NCI-H345 treated with DMSO at 0.1 percent for 48 hours (cell line): ENCODE results near the gene SUGT1.
"Not testable (repeated sequence)": the region's sequence is repeated elsewhere in the genome, so short reads cannot be mapped to it uniquely, and the experiment has no call there.

Experiments
- DNase-seq: peaks from one replicate; lab custom pipeline; 2025; ENCODE audit not compliant: unreplicated experiment; lab: John Stamatoyannopoulos, UW

SUGT1 gene

DNA sequence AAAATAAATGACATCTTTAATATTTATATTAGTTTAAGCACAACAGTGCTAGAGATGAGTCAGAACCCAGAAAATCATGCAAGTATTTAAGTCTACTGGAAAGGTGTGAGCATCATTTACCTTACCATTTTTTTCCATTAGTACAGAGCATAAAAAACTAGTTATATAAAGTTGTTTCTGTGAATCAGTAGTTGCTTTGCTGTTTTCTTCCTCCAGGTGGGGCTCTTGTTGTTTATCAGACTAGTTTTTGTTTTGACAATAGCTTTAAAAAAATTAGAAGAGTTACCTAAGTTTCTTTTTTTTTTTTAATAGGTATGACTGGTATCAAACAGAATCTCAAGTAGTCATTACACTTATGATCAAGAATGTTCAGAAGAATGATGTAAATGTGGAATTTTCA is 12.7 kb downstream of the SUGT1 start:
- no peak for DNase-seq

DNA sequence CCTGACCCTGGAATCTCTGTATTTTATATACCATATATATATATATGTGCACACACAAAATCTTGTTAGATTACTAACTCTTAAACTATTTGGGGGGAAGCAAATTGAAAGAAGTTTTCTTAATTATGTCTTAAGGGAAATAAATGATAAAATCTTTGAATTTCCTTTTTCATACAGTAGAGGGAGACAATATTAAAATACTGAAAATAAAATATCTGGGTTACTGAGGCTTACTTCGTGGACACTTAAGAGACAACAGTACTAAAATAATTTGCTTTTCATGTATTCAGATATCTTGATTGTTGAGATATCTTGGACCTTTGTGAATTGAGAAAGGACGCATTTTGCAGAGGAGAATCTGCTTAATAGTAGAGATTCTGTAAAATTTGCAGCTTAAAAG is 17.0 kb downstream of the SUGT1 start:
- DNase-seq, result no peak

DNA sequence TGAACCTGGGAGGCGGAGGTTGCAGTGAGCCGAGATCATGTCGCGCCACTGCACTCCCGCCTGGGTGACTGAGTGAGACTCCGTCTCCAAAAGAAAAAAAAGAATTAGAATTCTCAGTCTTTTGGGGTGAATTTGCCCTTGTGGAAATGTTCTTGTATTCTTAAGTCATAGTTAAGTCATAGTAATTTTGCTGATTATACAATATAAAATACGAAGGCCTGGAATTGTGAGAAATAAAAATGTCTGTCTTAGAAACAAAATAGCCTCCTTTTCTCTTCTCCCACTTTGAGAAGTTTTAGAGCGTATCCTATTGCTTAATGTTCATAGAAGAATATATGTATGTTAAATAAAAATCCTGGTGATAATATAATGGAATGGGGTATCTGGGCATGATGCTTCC is 18.1 kb downstream of the SUGT1 start:
- DNase-seq, result no peak

DNA sequence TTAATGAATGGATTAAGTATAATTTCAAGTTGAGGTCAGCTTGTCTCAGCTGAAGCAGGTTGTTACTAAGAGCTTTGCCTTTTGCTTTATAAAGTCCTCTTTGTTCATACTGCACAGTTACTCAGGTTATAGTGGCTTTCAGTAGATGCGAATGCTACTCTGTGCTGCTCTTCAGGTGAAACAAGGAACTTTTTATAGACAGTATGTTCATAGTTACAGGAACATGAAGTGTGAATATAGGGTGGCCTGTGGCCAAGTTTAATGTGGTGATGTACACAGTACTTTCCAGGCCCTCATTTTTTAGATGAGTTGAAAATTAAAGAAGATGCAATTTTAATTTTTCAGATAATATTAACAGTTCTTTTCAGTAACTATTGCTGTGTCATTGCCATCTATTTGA is 20.8 kb downstream of the SUGT1 start:
- no peak for DNase-seq

DNA sequence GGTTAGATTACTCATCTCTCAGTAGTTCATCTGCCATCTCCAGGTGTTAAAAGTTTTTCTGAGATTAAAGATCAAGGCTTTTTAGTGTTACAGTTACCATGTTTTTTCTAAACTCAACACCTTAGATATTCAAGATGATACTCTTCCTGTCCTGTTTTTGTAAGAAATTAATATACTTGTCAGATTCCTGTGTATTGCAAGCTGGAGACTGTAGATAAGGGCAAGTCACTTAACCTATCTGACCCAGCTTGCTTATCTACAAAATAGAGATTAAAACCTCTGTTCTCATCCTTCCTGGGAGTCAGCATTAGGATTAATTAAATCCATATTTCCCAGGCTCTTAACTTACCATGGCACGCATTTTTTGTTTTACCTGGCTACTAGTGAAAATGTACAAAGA is 25.2 kb downstream of the SUGT1 start:
- no peak for DNase-seq

DNA sequence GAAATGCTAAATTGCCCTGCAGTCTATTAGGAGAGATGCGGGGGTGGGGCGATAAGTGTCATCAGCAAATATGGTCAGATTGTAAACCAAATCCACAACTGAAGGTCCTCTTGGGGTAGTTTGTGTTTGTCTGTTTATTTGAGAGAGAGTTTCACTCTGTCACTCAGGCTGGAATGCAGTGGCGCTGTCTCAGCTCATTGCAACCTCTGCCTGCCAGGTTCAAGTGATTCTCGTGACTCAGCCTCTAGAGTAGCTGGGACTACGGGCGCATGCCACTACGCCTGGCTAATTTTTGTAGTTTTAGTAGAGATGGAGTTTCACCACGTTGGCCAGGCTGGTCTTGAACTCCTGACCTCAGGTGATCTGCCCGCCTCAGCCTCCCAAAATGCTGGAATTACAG is 33.2 kb downstream of the SUGT1 start:
- DNase-seq, result not testable (repeated sequence)

DNA sequence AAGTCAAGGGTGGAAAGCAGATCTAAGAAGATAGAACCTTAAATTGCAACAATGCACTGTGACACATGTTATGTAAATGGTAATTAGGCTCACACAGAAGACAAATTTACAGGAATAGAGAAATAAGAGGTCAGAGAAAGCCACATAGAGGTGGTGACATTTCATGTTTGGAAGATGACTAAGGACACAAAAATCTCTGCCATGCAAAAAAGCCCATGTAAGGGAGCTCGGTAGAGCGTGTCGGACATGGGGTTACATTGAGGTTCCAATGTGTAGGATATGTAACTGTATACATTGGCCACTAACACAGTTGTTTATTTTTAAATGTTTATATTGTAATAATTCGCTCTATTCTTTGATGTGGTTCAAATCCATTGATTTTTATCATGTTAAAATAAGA is 33.7 kb downstream of the SUGT1 start:
- no peak for DNase-seq

DNA sequence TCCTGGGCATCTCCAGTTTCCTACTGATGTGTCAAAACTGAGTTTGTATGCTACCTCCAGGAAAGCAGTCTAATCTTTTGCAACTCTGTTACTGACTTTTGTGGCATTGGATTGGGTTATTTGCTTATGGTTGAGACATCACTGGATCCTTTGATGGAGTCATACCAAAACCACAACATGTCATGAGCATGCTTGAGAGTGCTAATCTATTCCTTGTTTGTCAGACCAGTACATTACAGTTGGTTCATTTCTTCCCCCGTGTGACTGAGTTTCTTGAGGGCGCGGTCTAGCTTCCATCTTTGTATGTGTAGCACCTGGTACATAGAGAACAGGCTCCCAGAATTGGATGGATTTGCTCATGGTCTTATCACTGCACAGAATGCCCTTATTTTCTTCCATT is 43.2 kb downstream of the SUGT1 start:
- DNase-seq, result no peak

DNA sequence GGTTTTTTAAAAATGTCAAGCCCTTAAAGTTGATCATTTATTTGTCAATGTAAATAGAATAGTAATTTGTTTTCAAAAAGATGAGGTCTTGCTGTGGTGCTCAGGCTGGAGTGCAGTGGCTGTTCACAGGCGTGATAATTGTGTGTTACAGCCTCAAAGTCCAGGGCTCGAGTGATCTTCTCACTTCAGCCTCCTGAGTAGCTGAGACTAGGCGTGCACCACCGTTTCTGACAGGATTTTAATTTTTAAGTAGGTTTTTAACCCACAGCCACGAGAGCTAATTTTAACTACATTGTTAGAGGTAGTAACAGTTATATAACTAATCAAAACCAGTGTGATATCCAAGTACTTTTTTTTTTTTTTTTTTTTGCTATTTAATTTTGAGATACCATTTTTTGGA is 43.9 kb downstream of the SUGT1 start:
- no peak for DNase-seq

DNA sequence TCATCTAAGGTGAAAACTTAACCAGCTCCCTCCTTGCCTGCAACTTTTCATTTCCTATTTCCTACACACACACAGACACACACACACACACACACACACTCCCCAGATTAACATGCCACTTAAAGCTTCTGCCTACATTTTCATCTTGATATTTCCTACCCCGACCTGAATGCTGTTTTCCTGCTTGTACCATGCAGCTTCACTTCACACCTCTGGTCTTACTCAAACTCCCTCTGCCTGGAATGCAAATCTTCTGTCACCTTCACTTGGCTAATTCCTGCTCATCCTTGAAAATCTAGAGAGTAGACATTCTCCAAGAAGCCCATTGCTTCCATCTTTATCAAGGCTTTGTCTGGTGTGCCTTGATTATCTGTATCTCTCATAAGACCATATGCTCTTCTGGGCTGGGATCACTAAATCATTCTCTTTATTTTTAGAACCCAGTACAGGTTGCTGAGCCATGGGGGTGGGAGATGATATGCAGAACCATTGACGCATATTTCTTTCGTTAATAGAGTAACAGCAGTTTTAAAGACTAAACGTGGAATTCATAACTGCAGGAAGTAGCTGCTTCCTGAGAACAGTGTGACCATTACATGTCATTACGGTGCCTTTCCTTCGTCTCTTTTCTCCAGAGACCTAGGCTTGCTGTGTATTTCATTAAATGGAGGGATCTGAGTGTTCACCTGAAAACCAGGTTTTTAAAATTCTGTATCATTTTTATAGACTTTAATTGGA is 49.3 kb downstream of the SUGT1 start:
- no peak for DNase-seq

DNA sequence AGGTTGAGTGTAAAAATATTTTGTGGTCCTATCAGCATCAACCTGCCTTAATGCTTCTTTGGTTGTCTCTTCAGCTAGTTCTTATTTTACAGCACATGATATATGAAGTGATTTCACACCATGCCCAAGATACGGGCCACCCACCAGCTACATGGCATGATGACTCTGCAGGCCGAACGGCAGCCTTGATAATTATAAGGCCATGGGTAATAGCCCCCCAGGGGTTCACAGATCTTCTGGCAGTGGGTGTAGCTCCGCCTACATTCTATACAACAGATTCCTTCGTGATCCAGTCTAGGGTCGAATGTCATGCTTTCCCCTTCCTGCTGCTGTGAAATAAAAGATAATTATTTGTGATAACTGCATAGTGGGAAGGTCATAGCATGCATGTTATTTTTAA is 50.8 kb downstream of the SUGT1 start:
- DNase-seq, result no peak

DNA sequence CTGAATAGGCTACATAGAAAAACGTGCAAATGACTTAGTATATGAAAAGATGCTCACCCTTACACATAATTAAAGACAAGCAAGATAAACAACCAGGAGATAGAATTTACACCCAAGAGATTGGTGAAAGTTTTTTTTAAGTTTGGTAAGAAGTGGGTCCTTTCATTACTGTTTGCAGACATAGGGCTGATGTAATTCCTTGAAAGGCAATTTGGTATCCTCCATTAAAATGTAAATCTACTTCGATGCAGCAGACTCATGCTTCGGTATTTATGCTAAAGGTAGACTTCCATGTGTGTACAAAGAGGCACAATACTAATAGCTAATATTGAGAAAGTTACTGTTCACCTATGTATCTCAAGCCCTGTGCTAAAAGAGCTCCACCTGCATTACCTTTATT is 53.4 kb downstream of the SUGT1 start:
- DNase-seq, result no peak

DNA sequence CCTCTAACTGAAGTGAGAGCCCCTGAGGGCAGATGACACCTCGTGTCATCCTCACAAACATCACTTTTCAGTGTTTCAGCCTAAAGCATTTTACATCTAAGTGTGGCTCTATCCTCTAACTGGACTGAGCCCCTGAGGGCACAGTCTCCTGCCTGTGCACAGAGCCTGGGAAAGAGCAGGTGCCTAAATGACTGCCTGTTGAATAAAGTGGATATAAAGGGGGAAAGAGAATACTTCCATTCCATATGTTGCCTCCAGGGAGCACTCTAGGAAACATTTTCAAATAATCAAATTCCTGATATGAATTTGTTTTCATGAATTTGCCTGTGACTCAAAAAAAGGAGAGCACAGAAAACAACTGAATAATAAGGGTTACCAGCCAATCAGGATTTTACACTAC is 54.7 kb downstream of the SUGT1 start:
- no peak for DNase-seq

DNA sequence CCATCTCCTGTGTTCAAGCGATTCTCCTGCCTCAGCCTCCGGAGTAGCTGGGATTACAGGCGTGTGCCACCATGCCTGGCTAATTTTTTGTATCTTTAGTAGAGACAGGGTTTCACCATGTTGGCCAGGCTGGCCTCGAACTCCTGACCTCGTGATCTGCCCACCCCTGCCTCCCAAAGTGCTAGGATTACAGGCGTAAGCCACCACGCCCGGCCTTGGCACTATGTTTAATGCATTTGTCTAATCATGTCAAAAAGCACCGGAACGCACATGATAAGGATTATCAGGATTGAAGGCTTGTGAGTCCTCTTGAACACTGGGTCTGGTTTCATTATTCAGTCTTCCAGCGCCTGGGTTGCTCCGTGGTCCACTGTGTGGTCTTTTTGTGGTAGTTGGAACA is 55.6 kb downstream of the SUGT1 start:
- not testable (repeated sequence) for DNase-seq

DNA sequence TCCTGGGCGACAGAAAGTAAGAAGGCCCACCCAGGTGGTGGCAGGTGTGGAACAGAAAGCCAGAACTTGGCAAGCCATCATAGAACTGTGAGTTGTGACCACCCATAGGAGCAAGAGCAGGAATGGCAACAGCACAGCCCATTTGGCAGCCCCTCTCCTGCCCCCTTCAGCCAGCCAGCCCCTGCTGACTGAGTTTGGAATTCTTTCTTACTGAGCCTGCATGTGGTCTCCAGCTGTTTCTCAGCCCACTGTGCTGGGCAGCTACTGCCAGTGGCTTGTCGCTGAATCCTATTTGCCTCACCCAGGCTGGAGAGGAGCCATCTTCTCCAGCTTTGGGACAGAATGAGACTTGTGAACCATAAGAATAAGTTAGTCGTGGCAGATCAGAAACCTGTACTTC is 58.6 kb downstream of the SUGT1 start:
- no peak for DNase-seq

DNA sequence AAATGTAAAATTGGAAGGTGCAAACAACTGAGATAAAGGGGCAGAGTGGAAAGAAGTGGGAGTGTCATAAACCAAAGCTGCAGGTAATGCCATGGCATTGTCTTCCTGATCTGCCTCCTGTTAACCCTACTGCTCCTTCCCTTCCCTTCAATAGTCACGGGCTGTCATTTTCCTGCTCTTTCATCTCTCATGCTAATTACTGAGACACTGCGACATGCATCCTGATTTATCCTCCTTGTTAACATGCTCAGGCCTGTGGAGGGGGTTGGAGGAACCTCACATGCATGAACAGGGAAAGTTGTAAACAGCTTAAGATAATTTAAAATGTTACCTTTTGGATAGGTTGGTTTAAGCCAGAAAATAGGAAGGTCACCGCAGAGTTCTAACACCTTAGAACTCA is 59.7 kb downstream of the SUGT1 start:
- no peak for DNase-seq

DNA sequence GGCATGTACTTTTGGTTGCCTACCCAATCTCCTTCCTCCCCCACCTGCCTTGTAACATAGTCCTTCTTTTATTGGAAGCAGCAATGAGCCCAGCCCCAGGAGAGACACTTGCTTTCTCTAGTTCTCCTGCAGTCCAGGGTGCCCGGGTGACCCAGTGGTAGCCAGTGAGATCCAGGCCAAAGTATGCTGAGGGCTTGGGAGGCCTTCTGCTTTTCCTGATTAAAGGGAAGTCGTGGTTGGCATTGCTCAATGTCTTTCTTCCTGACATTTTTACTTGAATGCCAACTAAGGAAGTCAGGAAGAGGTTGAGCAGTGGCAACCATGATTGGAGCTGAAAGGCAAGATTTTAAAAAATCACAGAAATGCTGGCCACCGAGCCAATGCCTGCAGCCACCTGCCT is 61.3 kb downstream of the SUGT1 start:
- no peak for DNase-seq

DNA sequence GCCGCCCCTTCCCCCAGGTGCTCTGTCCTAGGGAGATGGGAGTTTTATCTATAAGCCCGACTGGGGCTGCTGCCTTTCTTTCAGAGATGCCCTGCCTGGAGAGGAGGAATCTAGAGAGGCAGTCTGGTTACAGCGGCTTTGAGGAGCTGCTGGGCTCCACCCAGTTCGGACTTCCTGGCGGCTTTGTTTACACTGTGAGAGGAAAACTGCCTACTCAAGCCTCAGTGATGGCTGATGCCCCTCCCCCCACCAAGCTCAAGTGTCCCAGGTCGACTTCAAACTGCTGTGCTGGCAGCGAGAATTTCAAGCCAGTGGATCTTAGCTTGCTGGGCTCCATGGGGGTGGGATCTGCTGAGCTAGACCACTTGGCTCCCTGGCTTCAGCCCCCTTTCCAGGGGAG is 68.3 kb downstream of the SUGT1 start:
- DNase-seq, result not testable (repeated sequence)

DNA sequence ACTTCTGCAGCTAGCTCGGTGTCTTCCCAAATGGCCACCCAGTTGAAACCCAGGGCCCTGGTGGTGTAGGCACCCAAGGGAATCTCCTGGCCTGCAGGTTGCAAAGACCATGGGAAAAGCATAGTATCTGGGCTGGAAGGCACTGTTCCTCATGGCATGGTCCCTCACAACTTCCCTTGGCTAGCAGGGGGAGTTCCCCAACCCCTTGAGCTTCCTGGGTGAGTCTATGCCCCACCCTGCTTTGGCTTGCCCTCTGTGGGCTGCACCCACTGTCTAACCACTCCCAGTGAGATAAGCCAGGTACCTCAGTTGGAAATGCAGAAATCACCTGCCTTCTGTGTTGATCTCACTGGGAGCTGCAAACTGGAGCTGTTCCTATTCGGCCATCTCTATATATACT is 68.7 kb downstream of the SUGT1 start:
- not testable (repeated sequence) for DNase-seq

DNA sequence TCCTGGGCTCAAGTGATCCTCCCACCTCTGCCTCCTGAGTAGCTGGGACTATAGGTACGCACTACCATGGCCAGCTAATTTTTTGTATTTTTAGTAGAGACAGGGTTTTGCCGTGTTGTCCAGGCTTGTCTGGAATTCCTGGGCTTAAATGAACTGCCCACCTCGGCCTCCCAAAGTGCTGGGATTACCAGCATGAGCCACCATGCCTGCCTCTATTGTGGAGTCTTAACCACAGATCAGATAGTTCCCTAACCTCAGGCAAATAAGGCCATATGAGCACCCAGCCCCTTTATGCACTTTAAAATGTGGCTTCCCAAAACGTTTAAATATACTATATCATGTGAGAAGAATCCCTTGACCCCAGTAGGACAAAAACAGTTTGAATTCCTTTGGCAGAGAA is 70.5 kb downstream of the SUGT1 start:
- DNase-seq, result no peak

DNA sequence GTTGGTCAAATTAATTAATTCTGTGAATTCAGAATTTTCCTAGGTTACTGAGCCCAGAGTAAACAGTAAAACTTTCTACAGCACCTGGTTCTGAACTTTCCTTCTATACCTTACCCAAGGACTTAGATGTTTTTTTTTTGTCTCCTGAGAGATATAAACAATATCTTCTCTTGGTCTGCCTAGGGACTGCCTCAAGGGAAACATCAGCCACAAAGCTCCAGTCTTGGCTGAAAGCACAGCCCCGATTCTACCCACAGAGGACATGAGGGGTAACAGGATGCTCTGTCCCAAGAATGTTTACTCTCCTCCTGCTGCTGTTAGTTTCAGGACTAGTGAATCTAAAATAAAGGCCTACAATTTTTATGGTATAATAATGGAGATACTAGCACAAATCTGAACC is 72.7 kb downstream of the SUGT1 start:
- no peak for DNase-seq

DNA sequence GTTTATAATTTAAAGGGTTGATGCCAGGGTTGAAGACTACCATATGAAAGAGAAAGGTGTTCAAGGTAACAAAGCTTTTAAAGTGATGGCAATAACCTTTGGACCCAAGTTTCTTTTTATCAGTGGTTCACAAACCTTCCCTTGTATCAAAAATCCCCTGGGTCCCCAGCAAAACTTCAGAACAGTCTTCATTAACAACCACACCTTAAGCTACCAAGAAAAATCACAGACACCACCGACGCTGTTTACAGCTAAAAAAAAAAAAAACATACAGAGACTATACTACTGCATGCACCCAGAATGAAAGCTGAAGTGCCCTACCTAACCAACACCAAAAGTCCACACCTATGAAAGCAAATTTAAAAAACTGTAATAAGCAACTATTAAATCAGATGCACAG is 73.6 kb downstream of the SUGT1 start:
- no peak for DNase-seq

DNA sequence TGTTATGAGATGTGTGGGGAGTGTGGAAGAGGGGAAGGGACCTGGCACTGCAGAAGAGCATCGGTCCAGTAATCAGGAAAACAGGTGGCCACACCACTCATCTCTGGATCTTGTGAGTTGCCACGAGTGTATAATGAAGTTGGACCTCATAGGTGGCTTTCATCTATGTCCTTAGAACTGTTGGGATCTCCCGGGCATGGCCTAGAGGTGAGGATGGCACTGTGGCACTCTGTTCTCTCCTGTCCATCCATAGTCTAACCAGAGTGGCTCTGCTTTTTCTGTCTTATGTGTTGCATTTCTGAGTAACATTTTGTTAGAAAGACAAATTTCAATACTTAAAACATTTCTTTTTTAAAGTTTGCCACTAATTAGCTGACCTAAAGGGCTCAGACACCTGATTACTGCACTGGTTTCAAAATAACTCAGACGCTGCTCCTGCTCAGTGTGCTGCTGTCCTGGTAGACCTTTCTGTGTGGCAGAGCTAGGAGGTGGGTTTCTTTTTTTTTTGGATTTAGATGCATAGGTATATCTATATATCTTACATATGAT is 81.5 kb downstream of the SUGT1 start:
- DNase-seq, result no peak
